ENCODE measurements around the gene NR2F6. TPM values are rescaled to one million over a fixed set of nuclear protein-coding genes. Genes with fewer than 3 reads are reported as not detected.

Gene NR2F6
- 26.0 and 27.7 TPM in 2 replicates for total RNA-seq

GRCh38 chr19:17245535-17245984 lies at the start of gene NR2F6:
Gene NR2F6, minus strand, starts transcription at chr19:17245919. Its CDS starts 699 bp downstream, at chr19:17245220.

GRCh38 chr19:17281391-17282304 lies 35.9 kb upstream of the NR2F6 start, which contains the start of gene ANKLE1:
Gene ANKLE1, plus strand, starts transcription at chr19:17281901. Its CDS starts 20 bp downstream, at chr19:17281921.

GRCh38 chr19:17266975-17267788 lies 21.5 kb upstream of the NR2F6 start, which contains the start of gene BABAM1:
Gene BABAM1, plus strand, starts transcription at chr19:17267443. Its CDS starts 1,364 bp downstream, at chr19:17268807.

GRCh38 chr19:17264641-17264979 lies 18.9 kb upstream of the NR2F6 start, which contains the start of gene USHBP1:
Gene USHBP1, minus strand, starts transcription at chr19:17264745. Its CDS starts 446 bp downstream, at chr19:17264299.

GRCh38 chr19:17226002-17226933 lies 19.5 kb downstream of the NR2F6 start, which contains the start of gene OCEL1:
Gene OCEL1, plus strand, starts transcription at chr19:17226226. Its CDS starts 22 bp downstream, at chr19:17226248.

GRCh38 chr19:17215127-17215971 lies 30.4 kb downstream of the NR2F6 start, which contains the start of gene USE1:
Gene USE1, plus strand, starts transcription at chr19:17215357. Its CDS starts 49 bp downstream, at chr19:17215406.

Other genes with a start within 250 kb of the NR2F6 start
- 1.8 and 2.6 TPM in 2 replicates for gene CPAMD8, start 219.1 kb downstream of the NR2F6 start, total RNA-seq
- 1.6 and 1.9 TPM in 2 replicates for gene HAUS8, start 170.5 kb downstream of the NR2F6 start, total RNA-seq
- gene MYO9B, start 170.1 kb downstream of the NR2F6 start, total RNA-seq: 24.0 and 24.8 TPM in 2 replicates
- gene USE1, start 30.6 kb downstream of the NR2F6 start, total RNA-seq: 14.0 and 15.2 TPM in 2 replicates
- 3.5 and 7.2 TPM in 2 replicates for gene OCEL1, start 19.7 kb downstream of the NR2F6 start, total RNA-seq
- gene USHBP1, start 18.8 kb upstream of the NR2F6 start, total RNA-seq: 33.1 and 37.3 TPM in 2 replicates
- gene BABAM1, start 21.5 kb upstream of the NR2F6 start, total RNA-seq: 57.4 and 70.9 TPM in 2 replicates
- gene ANKLE1, start 36.0 kb upstream of the NR2F6 start, total RNA-seq: 0.33 and 0.43 TPM in 2 replicates
- 4.7 and 7.6 TPM in 2 replicates for gene ABHD8, start 57.5 kb upstream of the NR2F6 start, total RNA-seq
- 34.4 and 37.2 TPM in 2 replicates for gene MRPL34, start 60.0 kb upstream of the NR2F6 start, total RNA-seq
- gene DDA1, start 63.6 kb upstream of the NR2F6 start, total RNA-seq: 19.7 and 26.3 TPM in 2 replicates
- gene ANO8, start 88.9 kb upstream of the NR2F6 start, total RNA-seq: 2.2 TPM in 2 replicates
- 6.4 and 8.7 TPM in 2 replicates for gene GTPBP3, start 91.6 kb upstream of the NR2F6 start, total RNA-seq
- 15.4 and 63.3 TPM in 2 replicates for gene PLVAP, start 131.4 kb upstream of the NR2F6 start, total RNA-seq
- gene CCDC194, start 148.3 kb upstream of the NR2F6 start, total RNA-seq: not detected in 2 replicates
- 0.34 and 0.43 TPM in 2 replicates for gene BST2, start 159.7 kb upstream of the NR2F6 start, total RNA-seq
- 32.3 and 37.5 TPM in 2 replicates for gene MVB12A, start 174.1 kb upstream of the NR2F6 start, total RNA-seq
- 0.09 TPM in 1 of 2 replicates, not detected in the other for gene TMEM221, start 202.7 kb upstream of the NR2F6 start, total RNA-seq
- not detected in 2 replicates for gene NXNL1, start 215.0 kb upstream of the NR2F6 start, total RNA-seq
- 18.3 and 23.0 TPM in 2 replicates for gene SLC27A1, start 224.6 kb upstream of the NR2F6 start, total RNA-seq

Measured in dermis lymphatic vessel endothelial cell (primary cell).